ENCODE measurements around the gene BIRC2.

Gene BIRC2

GRCh38 chr11:102402548-102402947 is 55.5 kb downstream of the BIRC2 start:
- DNase-seq = no peak

- no peak for DNase-seq
Measured at GRCh38 chr11:102405501-102405900, 58.5 kb downstream of the BIRC2 start.

GRCh38 chr11:102406099-102406498 is 59.1 kb downstream of the BIRC2 start:
- no peak for DNase-seq

GRCh38 chr11:102407901-102408300 is 60.9 kb downstream of the BIRC2 start:
- no peak for DNase-seq

GRCh38 chr11:102408339-102408738 is 61.3 kb downstream of the BIRC2 start:
- DNase-seq = no peak

- no peak for DNase-seq
Measured at GRCh38 chr11:102410382-102410784, 63.4 kb downstream of the BIRC2 start.

- no peak for DNase-seq
Measured at GRCh38 chr11:102411142-102411541, 64.1 kb downstream of the BIRC2 start.

- no peak for DNase-seq
Measured at GRCh38 chr11:102413497-102413896, 66.5 kb downstream of the BIRC2 start.

GRCh38 chr11:102414559-102414958 is 67.5 kb downstream of the BIRC2 start:
- DNase-seq = no peak

- DNase-seq = no peak
Measured at GRCh38 chr11:102415304-102415916, 68.4 kb downstream of the BIRC2 start.

GRCh38 chr11:102416976-102417375 is 70.0 kb downstream of the BIRC2 start:
- DNase-seq = no peak

GRCh38 chr11:102419181-102419580 is 72.2 kb downstream of the BIRC2 start:
- no peak for DNase-seq

- peak; percentile 34 for DNase-seq
Measured at GRCh38 chr11:102420547-102420946, 73.5 kb downstream of the BIRC2 start.

- no peak for DNase-seq
Measured at GRCh38 chr11:102421261-102421660, 74.2 kb downstream of the BIRC2 start.

- no peak for DNase-seq
Measured at GRCh38 chr11:102422817-102423712, 76.1 kb downstream of the BIRC2 start.

GRCh38 chr11:102423936-102424335 is 76.9 kb downstream of the BIRC2 start:
- no peak for DNase-seq

GRCh38 chr11:102426000-102426399 is 79.0 kb downstream of the BIRC2 start:
- DNase-seq = no peak

- no peak for DNase-seq
Measured at GRCh38 chr11:102426570-102426969, 79.6 kb downstream of the BIRC2 start.

GRCh38 chr11:102427068-102427467 is 80.1 kb downstream of the BIRC2 start:
- DNase-seq = no peak
